K562 (cell line): ENCODE measurements around the gene LRP1.

Source experiments
- ATF1 ChIP-seq, 2 experiments: fragments of 450-650 bp in 1 of 2; IDR thresholded peaks; 2 replicates each; pipeline ENCODE4 v1.6.1; 2016; ENCODE audit warnings: missing compliant biosample characterization in 1 of 2, missing genetic modification characterization in 1 of 2
- ATF2 ChIP-seq: sonication (generic); formaldehyde crosslinking; IDR thresholded peaks from 2 replicates; pipeline ENCODE4 v1.8.1; 2022; ENCODE audit warnings: missing genetic modification reagents
- CTCF ChIP-seq, 3 experiments: IDR thresholded peaks in 2 of 3; conservative IDR thresholded peaks in 1 of 3; 2 replicates each; pipeline ENCODE4 v1.5.1; 2011 to 2012; ENCODE audit warnings: low read length in 3 of 3, mild to moderate bottlenecking in 3 of 3, control low read depth in 2 of 3, improper control_type of control experiment in 1 of 3, inconsistent platforms in 1 of 3, low read depth in 1 of 3, mixed read lengths in 1 of 3, moderate library complexity in 1 of 3; ENCODE audit not compliant: insufficient read depth in 2 of 3
- HMGXB4 ChIP-seq: sonication (generic); formaldehyde crosslinking; IDR thresholded peaks from 2 replicates; pipeline ENCODE4 v1.8.1; 2023; ENCODE audit warnings: mild to moderate bottlenecking, missing genetic modification reagents
- MAFK ChIP-seq: IDR thresholded peaks from 2 replicates; pipeline ENCODE4 v1.6.1; 2011; ENCODE audit warnings: low read length, improper control_type of control experiment
- PCBP1 ChIP-seq: fragments of 200-400 bp; formaldehyde crosslinking; IDR thresholded peaks from 2 replicates; pipeline ENCODE4 v1.6.1; 2018; ENCODE audit warnings: mild to moderate bottlenecking, low read depth, low read length; ENCODE audit not compliant: poor library complexity, severe bottlenecking
- RAD21 ChIP-seq, 2 experiments: fragments of 250-450 bp in 1 of 2; fragments of 450-650 bp in 1 of 2; sonication (Bioruptor Pico) in 1 of 2; formaldehyde crosslinking in 1 of 2; IDR thresholded peaks in 1 of 2; conservative IDR thresholded peaks in 1 of 2; 2 replicates each; pipeline versions ENCODE4 v1.4.0 to v1.8.0; 2020 to 2022; ENCODE audit warnings: mild to moderate bottlenecking in 2 of 2, moderate library complexity in 1 of 2
- RBM15 ChIP-seq: fragments of 200-400 bp; formaldehyde crosslinking; IDR thresholded peaks from 2 replicates; pipeline ENCODE4 v1.6.1; 2018; ENCODE audit warnings: mild to moderate bottlenecking, low read length, moderate library complexity; ENCODE audit not compliant: insufficient read depth
- RFX1 ChIP-seq: fragments of 450-650 bp; IDR thresholded peaks from 2 replicates; pipeline ENCODE4 v1.6.1; 2016; ENCODE audit warnings: mild to moderate bottlenecking, moderate library complexity
- SIX5 ChIP-seq, 2 experiments: IDR thresholded peaks; 2 replicates each; pipeline ENCODE4 v1.6.1; 2011; ENCODE audit warnings: low read length in 2 of 2, borderline replicate concordance in 1 of 2, low read depth in 1 of 2, mild to moderate bottlenecking in 1 of 2, moderate library complexity in 1 of 2; ENCODE audit not compliant: insufficient read depth in 1 of 2
- USF2 ChIP-seq: sonication (generic); formaldehyde crosslinking; IDR thresholded peaks from 2 replicates; pipeline ENCODE4 v1.5.0; 2020; ENCODE audit warnings: missing genetic modification reagents
- ZNF609 ChIP-seq: sonication (generic); formaldehyde crosslinking; IDR thresholded peaks from 2 replicates; pipeline ENCODE4 v1.8.1; 2023; ENCODE audit warnings: missing genetic modification reagents, mild to moderate bottlenecking, borderline replicate concordance

- no peak for TF ChIP-seq RFX1
- TF ChIP-seq SIX5 (IDR thresholded peaks at IDR 0.05; ENCODE audit: borderline replicate concordance in 1 of 2, insufficient read depth in 1 of 2, low read depth in 1 of 2, low read length in 2 of 2), result no peak
- TF ChIP-seq MAFK, result no peak
- no peak for TF ChIP-seq ATF1 (CRISPR knock-in tag; IDR thresholded peaks at IDR 0.05)
- no peak for TF ChIP-seq ATF1 (tag; IDR thresholded peaks at IDR 0.05)
- no peak for TF ChIP-seq RBM15
- no peak for TF ChIP-seq ATF2 (CRISPR knock-in tag)
- no peak for TF ChIP-seq HMGXB4
- no peak for TF ChIP-seq RAD21 (CRISPR knock-in tag; conservative IDR thresholded peaks at IDR 0.05 in 1 of 2, IDR thresholded peaks at IDR 0.05 in 1 of 2)
- TF ChIP-seq USF2 (CRISPR knock-in tag), result no peak
- TF ChIP-seq CTCF (IDR thresholded peaks at IDR 0.05 in 2 of 3, conservative IDR thresholded peaks at IDR 0.05 in 1 of 3; ENCODE audit: insufficient read depth in 2 of 3, low read depth in 1 of 3, low read length in 3 of 3), result peak in 1 of 3 experiments; percentile 18; a peak in 1 of 6 replicates
- TF ChIP-seq ZNF609 (CRISPR knock-in tag), result no peak
- no peak for TF ChIP-seq PCBP1
Measured at GRCh38 chr12:57176139-57176477, 47.8 kb downstream of the LRP1 start.
